H1 (cell line): ENCODE measurements around the gene TCEA2. TPM values are rescaled to one million over a fixed set of nuclear protein-coding genes. Genes with fewer than 3 reads are reported as not detected.
A peak's percentile ranks its signal among the peaks of the same experiment; 100 is the strongest.

ENCODE experiments used
- CTCF ChIA-PET: fragments of 300-600 bp; sonication (Branson Sonifier 250); formaldehyde crosslinking; loops from one replicate; lab custom pipeline; 2021; ENCODE audit not compliant: partially characterized antibody; lab: Charles Lee
- POLR2A ChIA-PET: fragments of 300-600 bp; sonication (Branson Sonifier 250); formaldehyde crosslinking; loops from one replicate; lab custom pipeline; 2021; ENCODE audit warnings: inconsistent platforms; ENCODE audit not compliant: partially characterized antibody; lab: Charles Lee
- DNase-seq, 2 experiments: peaks; one replicate each; pipeline versions ENCODE4 v3.0.0 to v3.0.0-alpha.2; 2010 to 2022; ENCODE audit warnings: low spot score in 2 of 2, low read depth in 1 of 2, mixed read lengths in 1 of 2
- FAIRE-seq: peaks from 2 replicates; lab custom pipeline; 2011; peaks lifted over from hg19 to GRCh38; lab: Jason Lieb, UNC
- H2AFZ ChIP-seq: 2 replicates; pipeline ENCODE4 v1.8.1; 2012; ENCODE audit warnings: low read length, inconsistent platforms
- H2AK5ac ChIP-seq: 2 replicates; pipeline ENCODE4 v1.6.1; 2013; ENCODE audit warnings: low read depth, low read length
- H2BK120ac ChIP-seq: replicated peaks from 2 replicates; pipeline ENCODE3; 2013; ENCODE audit warnings: low read depth, low read length, inconsistent platforms
- H2BK12ac ChIP-seq: 2 replicates; pipeline ENCODE4 v1.6.1; 2013; ENCODE audit warnings: low read depth, low read length
- H2BK15ac ChIP-seq: 2 replicates; pipeline ENCODE4 v1.6.1; 2013; ENCODE audit warnings: low read length
- H2BK20ac ChIP-seq: 2 replicates; pipeline ENCODE4 v1.6.1; 2013; ENCODE audit warnings: low read length
- H2BK5ac ChIP-seq: 2 replicates; pipeline ENCODE4 v1.6.1; 2013; ENCODE audit warnings: low read depth, low read length
- H3K14ac ChIP-seq: 2 replicates; pipeline ENCODE4 v1.6.1; 2013; ENCODE audit warnings: inconsistent platforms; ENCODE audit not compliant: insufficient read length
- H3K18ac ChIP-seq: 2 replicates; pipeline ENCODE4 v1.6.1; 2013; ENCODE audit warnings: low read length; ENCODE audit errors: extremely low read depth
- H3K23ac ChIP-seq: 2 replicates; pipeline ENCODE4 v1.6.1; 2013; ENCODE audit warnings: inconsistent platforms; ENCODE audit not compliant: insufficient read length
- H3K23me2 ChIP-seq: 2 replicates; pipeline ENCODE4 v1.6.1; 2013; ENCODE audit warnings: low read depth, low read length
- H3K27ac ChIP-seq: 2 replicates; pipeline ENCODE4 v1.6.1; 2011; ENCODE audit warnings: low read depth, low read length, inconsistent platforms
- H3K27me3 ChIP-seq, 4 experiments: replicated peaks in 1 of 4; 1 replicate in 1 of 4; 2 replicates in 3 of 4; pipeline versions ENCODE4 v1.6.1 to v1.8.1; 2011 to 2013; ENCODE audit warnings: low read length in 3 of 4, mild to moderate bottlenecking in 3 of 4, inconsistent platforms in 2 of 4, mixed read lengths in 2 of 4, moderate library complexity in 1 of 4; ENCODE audit not compliant: control insufficient read depth in 3 of 4, insufficient read depth in 3 of 4; ENCODE audit errors: extremely low read depth in 1 of 4
- H3K36me3 ChIP-seq, 4 experiments: 2 replicates each; pipeline versions ENCODE4 v1.6.1 to v1.8.1; 2011 to 2013; ENCODE audit warnings: mild to moderate bottlenecking in 4 of 4, low read length in 3 of 4, moderate library complexity in 2 of 4, control low read depth in 1 of 4, inconsistent platforms in 1 of 4; ENCODE audit not compliant: insufficient read depth in 4 of 4, control insufficient read depth in 2 of 4
- H3K4ac ChIP-seq: replicated peaks from 2 replicates; pipeline ENCODE3; 2013; ENCODE audit warnings: low read length, low read depth, mixed read lengths, inconsistent platforms; ENCODE audit not compliant: insufficient read length
- H3K4me1 ChIP-seq, 4 experiments: replicated peaks in 1 of 4; 1 replicate in 1 of 4; 2 replicates in 3 of 4; pipeline versions ENCODE4 v1.6.1 to v1.8.1; 2011 to 2013; ENCODE audit warnings: low read length in 3 of 4, inconsistent platforms in 2 of 4, mixed read lengths in 1 of 4; ENCODE audit not compliant: insufficient read depth in 4 of 4, control insufficient read depth in 3 of 4
- H3K4me2 ChIP-seq, 2 experiments: 2 replicates each; pipeline versions ENCODE4 v1.6.1 to v1.8.1; 2011 to 2013; ENCODE audit warnings: low read depth in 2 of 2, low read length in 2 of 2, control low read depth in 1 of 2, inconsistent platforms in 1 of 2, mild to moderate bottlenecking in 1 of 2; ENCODE audit not compliant: insufficient read depth in 1 of 2
- H3K4me3 ChIP-seq, 4 experiments: fragments of 200-600, 300-600 bp in 1 of 4; sonication (generic), shearing (Covaris generic), sonication (Bioruptor Twin) in 1 of 4; 2 replicates each; pipeline versions ENCODE4 v1.5.1 to v1.8.1; 2011 to 2016; ENCODE audit warnings: low read length in 4 of 4, low read depth in 3 of 4, control low read depth in 2 of 4, inconsistent platforms in 2 of 4, mild to moderate bottlenecking in 2 of 4, mixed read lengths in 1 of 4, moderate library complexity in 1 of 4; ENCODE audit not compliant: insufficient read depth in 2 of 4; ENCODE audit errors: extremely low read depth in 1 of 4
- H3K56ac ChIP-seq: replicated peaks from 2 replicates; pipeline ENCODE3; 2013; ENCODE audit warnings: low read depth, mild to moderate bottlenecking, mixed read lengths, low read length, inconsistent platforms; ENCODE audit not compliant: insufficient read length
- H3K79me1 ChIP-seq: 2 replicates; pipeline ENCODE4 v1.6.1; 2013; ENCODE audit warnings: low read depth, low read length, control low read depth
- H3K79me2 ChIP-seq, 2 experiments: 2 replicates each; pipeline versions ENCODE4 v1.6.1 to v1.8.1; 2012 to 2013; ENCODE audit warnings: low read length in 2 of 2, mild to moderate bottlenecking in 2 of 2, inconsistent platforms in 1 of 2; ENCODE audit not compliant: insufficient read depth in 2 of 2, control insufficient read depth in 1 of 2
- H3K9ac ChIP-seq, 4 experiments: replicated peaks in 1 of 4; 1 replicate in 1 of 4; 2 replicates in 3 of 4; pipeline versions ENCODE4 v1.6.1 to v1.8.1; 2011 to 2013; ENCODE audit warnings: low read depth in 3 of 4, low read length in 3 of 4, control low read depth in 2 of 4, mild to moderate bottlenecking in 2 of 4, moderate library complexity in 2 of 4, inconsistent platforms in 1 of 4; ENCODE audit errors: extremely low read depth in 1 of 4
- H3K9me3 ChIP-seq, 2 experiments: 2 replicates each; pipeline versions ENCODE4 v1.6.1 to v1.8.1; 2012 to 2013; ENCODE audit warnings: mild to moderate bottlenecking in 2 of 2, moderate library complexity in 2 of 2, control low read depth in 1 of 2, inconsistent platforms in 1 of 2, low read depth in 1 of 2, low read length in 1 of 2, mixed read lengths in 1 of 2; ENCODE audit not compliant: insufficient read depth in 2 of 2
- H4K20me1 ChIP-seq, 2 experiments: replicated peaks in 1 of 2; 2 replicates each; pipeline versions ENCODE3 to v1.8.1; 2011 to 2013; ENCODE audit warnings: inconsistent platforms in 2 of 2, low read length in 2 of 2, mild to moderate bottlenecking in 1 of 2; ENCODE audit not compliant: insufficient read depth in 2 of 2, control insufficient read depth in 1 of 2
- H4K5ac ChIP-seq: 2 replicates; pipeline ENCODE4 v1.6.1; 2013; ENCODE audit warnings: low read length, low read depth, mixed read lengths, inconsistent platforms; ENCODE audit not compliant: insufficient read length
- H4K8ac ChIP-seq: 2 replicates; pipeline ENCODE4 v1.8.0; 2013; ENCODE audit warnings: mild to moderate bottlenecking, moderate library complexity, low read length, inconsistent platforms; ENCODE audit not compliant: insufficient read depth; ENCODE audit errors: extremely low read depth
- H4K91ac ChIP-seq: replicated peaks from 2 replicates; pipeline ENCODE3; 2013; ENCODE audit warnings: low read length, mixed read lengths, inconsistent platforms; ENCODE audit not compliant: insufficient read length
- HDAC2 ChIP-seq, 2 experiments: fragments of 300-600 bp in 1 of 2; sonication (generic) in 1 of 2; IDR thresholded peaks; 2 replicates each; pipeline ENCODE4 v1.6.1; 2011 to 2012; ENCODE audit warnings: low read depth in 2 of 2, low read length in 2 of 2, mild to moderate bottlenecking in 2 of 2, moderate library complexity in 2 of 2, borderline replicate concordance in 1 of 2, inconsistent platforms in 1 of 2
- PHF8 ChIP-seq: fragments of 200-600 bp; sonication (generic); conservative IDR thresholded peaks from 2 replicates; pipeline ENCODE4 v1.7.1; 2012; ENCODE audit warnings: low read depth, mild to moderate bottlenecking, inconsistent platforms, low read length, moderate library complexity
- TCF12 ChIP-seq: IDR thresholded peaks from 2 replicates; pipeline ENCODE4 v1.6.1; 2011; ENCODE audit warnings: low read depth, mild to moderate bottlenecking, low read length
- WGBS, 2 experiments: shearing (Covaris generic) in 1 of 2; methylation state at CpG; one replicate each; pipeline versions ENCODE4 v1.1.6 to v1.1.7; 2013 to 2015; ENCODE audit warnings: low lambda C conversion rate in 2 of 2, mixed read lengths in 2 of 2, inconsistent platforms in 1 of 2, low coverage in 1 of 2, missing lambda C conversion rate in 1 of 2; ENCODE audit not compliant: insufficient replicate concordance in 2 of 2, insufficient coverage in 1 of 2, insufficient read length in 1 of 2; ENCODE audit errors: extremely low coverage in 1 of 2, missing lambda C conversion rate in 1 of 2; 5-methylcytosine and 5-hydroxymethylcytosine counted together
- polyA plus RNA-seq, 7 experiments: library from polyadenylated mRNA; depleted of rRNA in 3 of 7; stranded (reverse) in 5 of 7; unstranded in 2 of 7; fragments of >200 nt in 5 of 7; fragments of 200-250 nt in 2 of 7; gene quantifications; 1 replicate in 5 of 7; 2 replicates in 1 of 7; 4 replicates in 1 of 7; pipeline versions ENCODE4 v1.2.1 to v1.2.3, GENCODE V29; 2011 to 2013; ENCODE audit warnings: missing spikeins in 2 of 7, mixed read lengths in 2 of 7
- total RNA-seq: library from RNA; stranded (reverse); fragmentation: NEBNext Ultra II Directional; extraction: Animal tissue kit (Norgen Biotek cat#: 25700); gene quantifications from 2 replicates; pipeline ENCODE4 v1.2.1, GENCODE V29; 2021

Gene TCEA2
- total and polyA plus RNA-seq, 2 of the 8 experiments (the other 6 are each of a cell fraction or from before 2014, with no cell fraction given): 41.4 to 42.3 TPM

- H4K8ac ChIP-seq: no peak overlapping the region
- 91% methylated on average over 6 of the region's 6 CpGs; no CpG with 5 or more reads in 1 of the 2 experiments for WGBS, 2 experiments
- no peak overlapping the region for H2BK12ac ChIP-seq
- ChIA-PET POLR2A (interaction anchor here (1.1 kb wide), 1 partner anchor 11 kb away, joined by 3 read pairs; no protein-coding TSS in a partner anchor), CTCF (interaction anchor here (1.0 to 13.0 kb wide), 10 partner anchors 10 to 102 kb away, joined by 3 to 144 read pairs (median 6); partner anchors contain the start of genes PRPF6, SAMD10, SOX18 and TCEA2)
- no peak for DNase-seq
- peaks cover 6 to 55% (median 42%) of the 10 kb centered on the region in 4 experiments for H3K27me3 ChIP-seq
- H3K4me3 ChIP-seq: no peak overlapping the region
- H4K20me1 ChIP-seq: no peaks in the 10 kb centered on the region
- H2BK15ac ChIP-seq: no peak overlapping the region
- no peaks in the 10 kb centered on the region for H3K36me3 ChIP-seq
- no peaks in the 10 kb centered on the region for H3K79me1 ChIP-seq
- no peak for FAIRE-seq
- no peak overlapping the region for H3K56ac ChIP-seq
- no peak overlapping the region for H3K18ac ChIP-seq
- no peak overlapping the region for H3K14ac ChIP-seq
- H2BK20ac ChIP-seq: no peak overlapping the region
- no peak overlapping the region for H3K4me2 ChIP-seq
- H2AK5ac ChIP-seq: no peak overlapping the region
- H2BK5ac ChIP-seq: 0 out of 2 replicates have a peak overlapping the region, but pooled peaks have one; percentile 18
- H3K23ac ChIP-seq: no peak overlapping the region
- H3K4me1 ChIP-seq: peaks cover 0 to 38% (median 20%) of the 10 kb centered on the region in 4 experiments; a peak in 6 of 7 replicates
- H3K23me2 ChIP-seq: peaks cover 22% of the 10 kb centered on the region; the same call in 1 of the 2 replicates
- no peaks in the 10 kb centered on the region for H3K9me3 ChIP-seq
- H2BK120ac ChIP-seq: no peak overlapping the region
- no peak overlapping the region for H3K4ac ChIP-seq
- H3K9ac ChIP-seq: no peak overlapping the region
- H3K27ac ChIP-seq: no peak overlapping the region
- no peak overlapping the region for H2AFZ ChIP-seq
- no peak overlapping the region for H4K91ac ChIP-seq
- H3K79me2 ChIP-seq: no peaks in the 10 kb centered on the region
- no peak overlapping the region for H4K5ac ChIP-seq
- TF ChIP-seq HDAC2 (IDR thresholded peaks at IDR 0.05; ENCODE audit: borderline replicate concordance in 1 of 2, low read depth in 2 of 2, low read length in 2 of 2) (no peak), PHF8 (no peak), TCF12 (no peak)
Measured at GRCh38 chr20:64081624-64081964, 18.6 kb downstream of the TCEA2 start.
